Medulla oblongata (tissue), 1 donor: ENCODE results near the gene POR.

ENCODE experiments used
- DNase-seq: peaks from one replicate; pipeline ENCODE4 v3.0.0-alpha.2; 2015; ENCODE audit errors: extremely low spot score

The POR gene

DNA sequence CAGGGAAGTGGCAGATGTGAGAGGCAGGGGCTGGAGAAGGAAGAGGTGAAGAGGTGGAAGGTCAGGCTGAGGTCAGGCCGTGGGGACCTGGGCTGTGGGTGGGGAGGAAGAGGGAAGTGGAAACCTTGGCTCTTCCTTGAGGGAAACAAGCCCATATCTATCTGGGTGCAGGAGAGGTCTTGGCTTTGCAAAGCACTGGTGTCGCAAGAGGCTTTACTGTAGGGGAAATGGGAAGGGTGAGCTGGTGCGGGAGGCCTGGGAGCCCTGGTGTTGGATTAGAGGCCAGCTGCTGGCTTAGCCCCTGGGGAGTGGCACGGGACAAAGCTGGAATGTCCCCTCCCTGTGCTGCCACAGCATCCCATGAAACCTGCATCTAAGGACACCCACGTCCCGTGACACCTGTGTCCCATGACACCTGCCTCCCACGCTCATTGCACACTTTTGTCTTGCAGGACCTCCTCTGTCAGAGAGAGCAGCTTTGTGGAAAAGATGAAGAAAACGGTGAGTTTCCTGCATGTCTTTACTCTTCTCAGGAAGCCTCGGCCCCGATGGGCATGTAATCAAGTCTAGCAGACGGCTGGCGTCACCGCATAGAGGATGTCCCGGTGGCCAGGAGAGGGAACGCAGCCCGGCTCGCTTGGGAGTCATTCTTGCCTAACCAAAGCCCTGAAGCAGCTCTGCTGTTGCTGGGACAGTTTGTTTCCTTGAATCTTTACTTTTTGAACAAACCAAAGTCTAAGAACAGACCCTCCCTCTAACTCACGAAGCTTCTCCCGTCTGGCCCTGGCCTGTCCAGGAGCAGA lies 57.2 kb downstream of the POR start:
- no peak for DNase-seq

- DNase-seq: no peak
Observed at GRCh38 chr7:75977743-75978142, 62.8 kb downstream of the POR start.

DNA sequence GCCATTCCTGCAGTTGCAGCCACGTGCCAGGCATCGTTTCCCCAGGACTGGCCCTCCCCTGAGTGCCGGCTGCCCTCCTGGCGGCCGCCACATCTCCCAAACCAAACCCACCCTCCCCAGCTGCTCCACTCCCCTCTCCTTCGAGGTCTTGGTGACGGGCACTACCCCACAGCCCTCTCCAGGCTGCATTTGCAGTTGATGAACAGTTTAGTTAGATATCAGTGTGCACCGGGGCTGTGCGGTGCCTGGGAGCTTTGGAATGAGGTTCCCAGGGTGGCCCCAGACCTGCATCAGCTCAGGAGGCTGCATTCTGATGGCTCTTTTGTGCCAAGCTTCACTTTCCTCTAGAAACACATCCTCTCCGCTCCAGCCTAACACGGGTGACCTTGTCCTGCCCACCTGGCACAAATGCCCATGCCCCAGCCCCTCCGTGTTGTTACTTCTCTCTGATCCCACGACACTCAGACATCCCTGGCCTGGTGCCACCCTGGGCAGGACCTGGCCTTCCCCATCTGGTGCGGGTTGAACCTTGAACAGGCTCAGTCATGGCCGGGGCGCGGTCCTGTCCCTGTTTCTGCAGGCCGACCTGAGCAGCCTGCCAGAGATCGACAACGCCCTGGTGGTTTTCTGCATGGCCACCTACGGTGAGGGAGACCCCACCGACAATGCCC lies 64.9 kb downstream of the POR start:
- no peak for DNase-seq

DNA sequence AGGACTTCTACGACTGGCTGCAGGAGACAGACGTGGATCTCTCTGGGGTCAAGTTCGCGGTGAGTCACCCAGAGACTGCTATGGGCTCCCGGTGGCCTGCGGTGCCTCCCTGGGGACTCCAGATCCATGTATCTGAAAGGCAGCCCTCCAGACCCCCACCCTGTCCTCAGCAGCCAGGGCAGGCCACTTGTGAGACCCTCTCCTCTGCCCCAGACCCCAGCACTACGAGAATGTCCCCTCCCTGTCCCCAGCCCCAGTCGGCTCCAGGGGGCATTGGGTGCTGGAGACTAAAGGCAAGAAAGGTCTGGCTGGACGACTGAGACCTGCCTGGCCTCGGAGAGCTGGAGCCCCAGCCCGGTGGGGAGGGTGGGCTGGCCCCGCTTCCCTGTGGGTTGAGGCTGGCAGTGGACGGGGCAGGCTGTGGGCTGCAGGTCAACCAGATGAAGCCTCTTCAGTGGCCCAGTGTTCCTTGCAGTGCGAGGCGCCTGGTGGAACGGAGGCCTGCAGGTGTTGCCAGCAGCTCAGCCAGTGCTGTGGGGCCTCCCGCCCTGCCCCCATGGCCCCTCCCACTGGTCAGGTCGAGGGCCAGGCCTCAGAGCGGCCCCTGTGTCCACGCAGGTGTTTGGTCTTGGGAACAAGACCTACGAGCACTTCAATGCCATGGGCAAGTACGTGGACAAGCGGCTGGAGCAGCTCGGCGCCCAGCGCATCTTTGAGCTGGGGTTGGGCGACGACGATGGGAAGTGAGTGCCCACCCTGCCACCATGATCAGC lies 65.7 kb downstream of the POR start:
- DNase-seq: no peak

DNA sequence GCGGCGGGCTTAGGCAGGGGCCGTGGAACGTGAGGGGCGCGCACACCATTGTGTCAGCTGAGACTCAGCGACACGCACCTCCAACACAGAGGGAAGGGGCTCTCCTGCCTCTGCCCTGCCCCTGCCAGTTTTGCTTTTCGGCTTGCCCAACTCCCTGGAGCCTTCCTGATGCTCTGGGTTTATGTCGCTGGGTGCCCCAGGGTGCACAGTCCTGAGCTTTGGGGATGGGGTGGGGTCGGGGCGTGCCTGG lies 66.2 kb downstream of the POR start:
- DNase-seq: no peak

DNA sequence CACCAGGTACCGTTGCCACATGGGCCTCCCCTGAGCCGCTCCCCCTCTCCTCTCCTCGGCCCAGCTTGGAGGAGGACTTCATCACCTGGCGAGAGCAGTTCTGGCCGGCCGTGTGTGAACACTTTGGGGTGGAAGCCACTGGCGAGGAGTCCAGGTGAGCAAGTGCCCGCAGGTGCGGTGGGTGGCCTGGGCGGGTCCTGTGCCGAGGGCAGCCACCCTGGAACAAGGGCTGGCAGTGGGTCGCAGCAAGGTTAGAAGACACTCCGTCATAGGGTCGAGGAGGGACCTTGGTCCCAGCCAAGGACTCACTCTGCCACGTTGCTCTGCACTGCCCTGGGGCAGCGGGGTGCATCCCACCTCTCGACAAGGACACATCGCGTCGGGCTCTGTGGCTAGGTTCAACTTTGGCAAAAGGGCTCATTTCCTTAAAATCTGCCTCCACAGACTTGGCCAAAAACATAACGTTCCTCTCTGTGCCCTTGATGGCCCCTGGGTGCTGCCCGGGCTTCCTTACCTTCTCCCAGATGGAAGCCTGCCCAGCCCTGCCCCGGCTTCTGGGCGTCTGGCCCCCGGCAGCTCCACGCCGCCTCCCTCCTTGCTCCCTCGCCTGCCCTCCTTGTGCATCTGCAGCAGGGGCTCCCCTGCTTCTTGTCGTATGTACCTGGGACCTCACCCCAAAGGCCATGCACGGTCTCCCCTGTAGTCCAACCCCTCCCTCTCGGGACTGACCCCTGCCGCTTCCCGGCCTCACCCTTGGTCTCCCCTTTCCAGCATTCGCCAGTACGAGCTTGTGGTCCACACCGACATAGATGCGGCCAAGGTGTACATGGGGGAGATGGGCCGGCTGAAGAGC lies 66.7 kb downstream of the POR start:
- DNase-seq: no peak

DNA sequence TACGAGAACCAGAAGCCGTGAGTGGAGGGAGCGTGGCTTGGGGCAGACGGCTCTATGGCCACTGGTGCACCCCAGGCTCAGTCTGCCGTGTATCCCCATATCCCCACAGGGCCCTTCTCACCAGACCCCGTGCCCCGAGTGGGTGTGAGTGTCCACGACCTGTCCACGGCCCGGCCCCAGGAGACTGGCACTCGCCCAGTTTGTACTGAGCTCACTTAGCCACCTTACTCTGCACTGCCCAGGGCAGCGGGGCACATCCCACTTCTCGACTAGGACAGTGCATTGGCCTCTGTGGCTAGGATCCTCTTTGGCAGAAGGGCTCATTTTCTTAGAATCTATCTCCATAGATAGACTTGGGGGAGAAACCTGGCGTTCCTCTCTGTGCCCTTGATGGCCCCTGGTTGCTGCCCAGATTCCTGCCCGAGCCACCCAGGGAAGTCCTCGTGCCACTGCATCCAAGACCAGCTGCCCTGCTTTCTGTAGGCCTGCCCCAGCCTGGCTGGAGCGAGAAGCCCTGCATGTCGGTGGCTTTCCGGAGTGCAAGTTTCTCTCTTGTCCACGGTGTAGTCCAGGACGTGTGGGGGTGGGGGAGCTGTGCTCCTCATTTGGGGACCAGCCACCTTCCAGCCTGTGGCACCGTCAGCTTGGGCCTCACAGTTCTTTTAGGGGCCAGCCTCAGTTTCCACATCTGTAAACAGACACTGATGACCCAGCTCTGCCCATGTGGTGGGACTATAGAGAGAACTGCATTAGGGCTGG lies 67.5 kb downstream of the POR start:
- no peak for DNase-seq

GRCh38 chr7:75983471-75984129 lies 68.6 kb downstream of the POR start:
- DNase-seq: no peak

- DNase-seq: no peak
Observed at GRCh38 chr7:75984130-75985008, 69.4 kb downstream of the POR start.

GRCh38 chr7:75985009-75985517 lies 70.1 kb downstream of the POR start:
- DNase-seq: no peak

- DNase-seq: no peak
Observed at GRCh38 chr7:75985518-75986146, 70.7 kb downstream of the POR start.

GRCh38 chr7:75986147-75986781 lies 71.3 kb downstream of the POR start:
- no peak for DNase-seq

- no peak for DNase-seq
Observed at GRCh38 chr7:75987026-75987804, 72.3 kb downstream of the POR start.

GRCh38 chr7:75987805-75988567 lies 73.0 kb downstream of the POR start:
- no peak for DNase-seq

DNA sequence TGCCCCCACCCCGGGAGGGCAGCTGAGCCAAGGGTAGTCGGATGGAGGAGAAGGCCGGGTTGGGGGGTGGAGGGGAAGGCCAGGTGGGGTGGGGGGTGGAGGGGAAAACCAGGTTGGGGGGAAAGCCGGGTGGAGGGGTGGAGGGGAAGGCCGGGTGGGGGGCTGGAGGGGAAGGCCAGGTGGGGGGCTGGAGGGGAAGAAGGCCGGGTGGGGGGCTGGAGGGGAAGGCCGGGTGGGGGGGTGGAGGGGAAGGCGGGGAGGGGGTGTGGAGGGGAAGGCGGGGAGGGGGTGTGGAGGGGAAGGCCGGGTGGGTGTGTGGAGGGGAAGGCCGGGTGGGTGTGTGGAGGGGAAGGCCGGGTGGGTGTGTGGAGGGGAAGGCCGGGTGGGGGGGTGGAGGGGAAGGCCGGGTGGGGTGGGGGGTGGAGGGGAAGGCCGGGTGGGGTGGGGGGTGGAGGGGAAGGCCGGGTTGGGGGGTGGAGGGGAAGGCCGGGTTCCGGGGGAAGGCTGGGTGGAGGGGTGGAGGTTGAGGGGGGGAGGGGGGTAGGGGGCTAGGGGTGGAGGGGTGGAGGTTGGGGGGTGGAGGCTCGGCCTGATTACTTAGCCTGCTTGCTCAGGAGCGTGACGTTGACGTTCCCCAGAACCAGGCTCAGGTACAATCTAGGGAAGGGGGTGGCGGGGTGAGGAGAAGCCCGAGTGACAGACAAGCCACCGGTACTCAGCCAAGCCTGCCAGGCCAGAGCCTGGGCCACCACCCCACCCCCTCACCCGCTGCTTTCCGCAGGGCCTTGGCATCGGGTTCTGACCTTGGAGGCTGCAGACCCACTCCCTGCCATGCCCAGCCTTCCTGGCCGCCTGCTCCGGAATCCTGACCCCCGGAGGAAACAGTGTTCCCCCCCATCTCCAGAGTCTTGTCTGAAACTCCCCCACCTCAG lies 73.9 kb downstream of the POR start:
- no peak for DNase-seq
